GM21825 (cell line): ENCODE measurements around the gene AK8.

Experiments
- ATAC-seq: cut with Tn5 transposase; IDR thresholded peaks from one replicate; pipeline ENCODE4 v1.9.1; 2021; ENCODE audit warnings: mild to moderate bottlenecking, moderate library complexity; ENCODE audit not compliant: unreplicated experiment

Gene AK8

DNA sequence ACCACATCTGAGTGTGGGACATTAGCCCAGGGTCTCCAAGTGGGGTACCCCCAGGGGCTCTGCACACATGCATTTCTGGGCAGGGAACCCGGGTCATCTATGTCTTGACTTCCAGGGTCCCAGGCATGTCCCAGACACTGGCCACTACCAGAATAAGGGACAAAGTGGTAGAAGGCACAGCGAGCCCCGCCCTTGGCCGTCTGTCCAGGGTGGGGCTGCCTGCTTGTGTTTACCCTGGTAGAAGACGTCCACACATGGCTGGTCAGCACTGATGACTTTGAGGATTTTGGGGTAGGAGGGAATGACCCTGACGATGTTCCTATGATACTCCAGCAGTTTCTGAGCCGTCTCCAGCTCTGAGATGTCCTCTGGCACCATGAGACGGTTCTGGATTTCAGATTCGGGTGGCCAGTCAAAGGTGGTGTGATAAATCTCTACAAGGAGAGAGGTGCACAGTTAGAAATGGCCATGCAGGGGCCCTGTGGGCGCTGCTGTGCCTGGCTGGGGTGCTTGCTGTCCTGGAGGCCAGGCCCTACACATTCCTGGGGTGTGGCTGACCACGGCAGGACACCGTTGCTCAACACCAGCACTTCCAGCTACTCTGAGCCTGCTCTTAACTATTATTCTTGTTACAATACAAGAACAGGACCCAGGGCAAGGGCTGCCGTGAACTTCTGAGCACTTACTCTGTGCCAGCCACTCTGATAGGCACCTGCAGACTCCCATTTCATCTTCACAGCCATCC is 51.3 kb downstream of the AK8 start:
- ATAC-seq = no peak

GRCh38 chr9:132826131-132826530 is 52.0 kb downstream of the AK8 start:
- no peak for ATAC-seq

DNA sequence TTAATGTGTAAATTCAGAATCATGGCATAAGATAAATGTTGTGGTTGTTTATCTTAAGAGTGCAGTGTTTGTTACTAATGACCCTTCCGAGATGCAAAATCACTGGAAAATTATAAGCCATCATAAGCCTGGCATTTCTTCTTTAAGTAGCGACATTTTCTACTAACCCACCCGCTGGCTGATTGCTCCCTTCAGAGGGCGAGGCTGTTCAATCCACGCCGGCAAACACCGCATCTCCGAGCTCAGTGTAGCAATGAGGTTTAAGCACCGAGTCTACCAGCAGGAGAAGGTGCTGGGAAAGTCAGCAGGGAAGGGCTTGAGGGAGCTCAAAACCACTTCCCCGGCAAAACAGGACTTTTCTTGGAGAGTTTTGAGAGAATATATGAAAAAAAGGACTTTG is 52.7 kb downstream of the AK8 start:
- no peak for ATAC-seq

DNA sequence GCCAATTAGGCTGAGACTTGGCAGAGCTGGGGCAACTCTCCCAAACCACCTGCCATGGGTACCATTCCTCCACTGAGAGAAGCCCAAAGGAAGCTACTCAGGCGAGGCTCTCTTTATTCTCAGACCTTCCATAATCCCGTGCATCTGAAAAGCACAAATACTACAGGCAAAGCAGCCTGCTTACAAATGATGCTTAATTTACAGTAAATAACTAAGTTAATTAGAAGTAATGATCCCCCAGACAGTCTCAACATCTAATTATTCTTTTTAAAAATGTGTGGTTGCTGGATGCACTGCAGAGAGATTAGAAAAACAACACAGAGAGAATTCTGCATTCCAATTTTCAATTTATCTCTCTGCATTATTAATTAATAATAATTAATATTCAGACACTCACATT is 53.1 kb downstream of the AK8 start:
- ATAC-seq = no peak

- ATAC-seq = no peak
Observed at GRCh38 chr9:132824151-132824550, 53.9 kb downstream of the AK8 start.

DNA sequence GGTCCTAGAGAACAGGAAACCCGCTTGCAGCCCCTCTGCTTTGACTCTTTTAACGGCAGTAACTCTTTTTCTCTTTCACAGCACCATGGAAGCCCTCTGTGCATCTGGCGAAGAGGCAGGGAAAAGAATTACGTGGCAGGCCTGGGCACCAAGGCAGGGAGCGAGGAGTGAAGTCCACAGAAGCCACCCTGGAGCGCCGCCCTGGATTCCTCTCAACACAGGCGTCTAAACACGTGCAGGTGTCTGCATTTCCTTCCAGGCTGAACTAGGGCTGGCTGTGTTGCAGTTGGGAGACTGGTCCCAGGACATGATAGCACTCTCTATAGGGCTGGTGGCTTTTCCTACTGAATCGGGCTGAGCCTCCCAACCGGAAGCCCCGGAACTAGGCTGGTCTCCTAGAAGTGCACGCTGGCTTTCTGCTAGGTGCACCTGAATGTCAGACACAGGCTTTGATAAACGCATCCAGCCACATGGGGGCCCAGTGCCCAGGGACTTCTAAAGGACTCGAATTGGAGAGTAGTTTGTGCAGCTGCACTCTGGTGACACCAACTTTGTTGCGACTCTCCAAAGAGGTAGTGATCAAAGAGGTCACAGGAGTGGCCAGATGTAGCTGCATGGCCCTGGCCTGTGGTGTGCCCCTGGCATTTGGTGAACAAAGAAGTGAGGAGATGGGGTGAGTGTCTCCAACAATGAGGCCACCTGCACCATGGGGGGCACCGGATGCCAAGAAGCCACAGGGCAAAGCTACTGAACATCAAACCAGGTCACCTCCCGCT is 54.5 kb downstream of the AK8 start:
- ATAC-seq = no peak

GRCh38 chr9:132820169-132820944 is 57.7 kb downstream of the AK8 start:
- ATAC-seq = no peak

GRCh38 chr9:132818588-132818987 is 59.5 kb downstream of the AK8 start:
- no peak for ATAC-seq

DNA sequence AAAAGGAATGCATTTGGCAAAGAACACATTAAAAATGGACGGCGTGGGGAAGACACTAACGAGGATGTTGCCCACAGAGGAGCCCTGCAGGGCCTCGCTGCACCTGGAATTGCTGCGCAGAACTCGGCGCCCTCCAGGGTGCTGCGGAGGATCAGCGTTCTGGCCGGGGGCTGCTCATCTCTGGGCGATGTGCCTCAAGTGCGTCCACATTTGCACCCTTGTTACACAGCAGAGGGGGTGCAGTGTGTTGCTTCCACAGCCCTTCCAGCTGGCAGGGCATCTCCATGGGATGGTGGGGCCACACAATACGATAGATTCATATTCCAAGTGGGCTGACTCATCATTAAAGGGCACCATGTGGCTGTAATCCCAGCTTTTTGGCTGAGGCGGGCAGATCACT is 63.1 kb downstream of the AK8 start:
- ATAC-seq = no peak

DNA sequence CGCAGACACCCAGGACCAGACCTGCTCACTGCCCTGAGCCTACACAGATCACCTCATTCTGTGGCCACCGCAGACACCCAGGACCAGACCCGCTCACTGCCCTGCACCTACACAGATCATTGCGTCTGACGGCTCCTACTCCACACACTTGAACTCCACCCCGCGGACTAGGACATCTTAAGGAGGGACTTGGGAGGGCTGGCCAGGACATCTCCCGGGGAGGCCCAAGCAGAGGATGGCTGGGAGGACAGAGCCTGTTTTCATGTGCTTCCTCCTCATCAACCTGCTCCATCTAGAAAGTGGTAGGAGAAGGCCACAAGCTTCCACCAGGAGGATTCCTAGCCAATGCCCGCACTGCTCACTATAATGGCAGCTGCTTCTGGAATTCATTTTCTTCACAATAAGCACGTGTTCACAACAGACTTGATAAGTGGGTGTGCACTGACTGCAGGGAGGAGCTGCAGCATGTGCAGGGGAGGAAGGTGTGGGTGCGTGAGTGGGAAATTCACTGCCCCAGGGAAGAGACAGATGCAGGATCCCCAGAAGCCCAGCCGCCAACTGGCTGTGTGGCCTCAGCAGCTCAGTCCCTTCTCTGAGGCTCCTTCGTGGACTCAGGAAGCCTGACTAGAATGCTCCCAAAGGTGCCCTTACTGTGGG is 64.8 kb downstream of the AK8 start:
- no peak for ATAC-seq

DNA sequence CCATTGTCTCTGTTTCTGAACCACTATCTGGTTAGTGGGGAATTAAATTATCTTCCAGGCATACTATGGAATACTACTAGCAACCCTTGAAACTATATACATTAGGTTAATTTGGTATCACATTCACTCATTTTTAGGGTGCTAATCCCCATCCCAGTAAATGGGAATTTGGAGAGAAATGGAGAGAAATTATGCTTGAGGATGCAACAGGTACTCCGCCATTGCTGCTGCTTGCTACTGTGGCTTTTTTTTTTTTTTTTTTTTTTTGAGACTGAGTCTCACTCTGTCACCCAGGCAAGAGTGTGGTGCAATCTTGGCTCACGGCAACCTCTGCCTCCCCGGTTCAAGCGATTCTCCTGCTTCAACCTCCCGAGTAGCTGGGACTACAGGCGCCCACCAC is 66.1 kb downstream of the AK8 start:
- ATAC-seq = no peak

- no peak for ATAC-seq
Observed at GRCh38 chr9:132810314-132810713, 67.8 kb downstream of the AK8 start.

GRCh38 chr9:132809677-132810271 is 68.3 kb downstream of the AK8 start:
- ATAC-seq = no peak

DNA sequence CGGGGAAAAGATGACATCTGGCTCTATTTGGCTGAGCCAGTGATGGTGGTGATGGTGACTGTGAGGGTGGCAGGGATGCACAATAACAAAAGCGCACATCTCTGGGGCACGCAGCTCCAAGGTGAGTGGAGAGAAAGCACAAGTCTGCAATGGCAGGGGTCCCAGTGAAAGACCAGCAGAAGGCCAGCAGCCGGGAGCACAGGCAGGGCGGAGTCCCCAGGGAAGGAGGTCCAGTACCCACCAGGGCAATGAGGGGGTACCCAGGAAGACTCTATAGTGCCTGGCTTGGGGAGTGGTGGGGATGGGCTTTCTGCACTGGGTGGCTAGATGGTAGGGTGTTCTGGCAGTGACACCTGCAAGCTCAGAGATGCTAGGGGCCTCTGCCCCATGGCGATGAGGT is 69.4 kb downstream of the AK8 start:
- no peak for ATAC-seq

- no peak for ATAC-seq
Observed at GRCh38 chr9:132806723-132807421, 71.2 kb downstream of the AK8 start.

DNA sequence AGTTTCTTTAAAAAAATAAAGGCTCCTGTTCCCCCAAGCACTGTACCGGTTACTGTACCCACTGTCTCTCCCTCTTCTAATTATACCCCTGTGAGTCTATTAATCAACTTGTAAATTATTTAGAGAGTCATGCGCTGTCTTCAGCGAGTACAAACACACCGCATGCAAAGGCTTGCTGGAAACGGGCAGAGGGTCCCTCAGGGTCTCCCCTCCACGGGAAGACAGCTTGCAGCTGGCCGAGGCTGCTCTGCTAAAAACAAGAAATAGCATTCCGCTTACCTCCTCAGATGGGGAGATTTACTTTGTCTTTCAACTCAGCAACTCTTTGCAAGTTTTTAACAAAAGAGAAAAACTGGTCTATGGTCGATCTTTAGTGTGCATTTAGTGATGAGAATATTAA is 71.8 kb downstream of the AK8 start:
- ATAC-seq = no peak

GRCh38 chr9:132804576-132805295 is 73.3 kb downstream of the AK8 start:
- no peak for ATAC-seq

GRCh38 chr9:132802121-132802795 is 75.8 kb downstream of the AK8 start:
- ATAC-seq = no peak

GRCh38 chr9:132801659-132802058 is 76.4 kb downstream of the AK8 start:
- no peak for ATAC-seq
